Measurements from ENCODE around the gene UNC5A. TPM values are rescaled to one million over a fixed set of nuclear protein-coding genes. Genes with fewer than 3 reads are reported as not detected.
A peak's percentile ranks its signal among the peaks of the same experiment; 100 is the strongest.

UNC5A gene
- polyA plus RNA-seq, 1 of the 3 experiments (the other 2 are of a cell fraction): 0.46 TPM

- TF ChIP-seq CTCF (IDR thresholded peaks at IDR 0.05): no peak
- TF ChIP-seq USF2 (IDR thresholded peaks at IDR 0.05; ENCODE audit: borderline replicate concordance, low read depth, low read length): no peak
- TF ChIP-seq ELF1 (IDR thresholded peaks at IDR 0.05): no peak
- TF ChIP-seq RFX5 (IDR thresholded peaks at IDR 0.05; ENCODE audit: low read length): no peak
- TF ChIP-seq PBX3 (IDR thresholded peaks at IDR 0.05): no peak
Observed at GRCh38 chr5:176800024-176800423, 10.3 kb upstream of the UNC5A start (continued).

GRCh38 chr5:176802116-176802784 lies 8.1 kb upstream of the UNC5A start:
- CTCF ChIA-PET: interaction anchor here (0.7 to 2.1 kb wide), 13 partner anchors 11 to 157 kb away, joined by 3 to 14 read pairs (median 3); no protein-coding TSS in a partner anchor
- H3K4me3 ChIP-seq (ENCODE audit: low read depth in 2 of 2, low read length in 1 of 2): no peak overlapping the region
- no peaks in the 10 kb centered on the region for H3K79me2 ChIP-seq (ENCODE audit: insufficient read depth)
- H3F3A ChIP-seq (replicated peaks; ENCODE audit: insufficient read depth): no peaks in the 10 kb centered on the region
- H3K9ac ChIP-seq: no peak overlapping the region
- no peaks in the 10 kb centered on the region for H3K9me3 ChIP-seq
- H3K36me3 ChIP-seq (replicated peaks in 1 of 2; ENCODE audit: control insufficient read depth in 1 of 2, insufficient read depth in 2 of 2, low read length in 1 of 2): no peaks in the 10 kb centered on the region
- peaks cover 0 to 22% of the 10 kb centered on the region in 2 experiments; a peak in 1 of 4 replicates for H3K4me1 ChIP-seq (ENCODE audit: control insufficient read depth in 1 of 2, insufficient read depth in 2 of 2, low read depth in 1 of 2, low read length in 1 of 2)
- H3K27ac ChIP-seq (ENCODE audit: low read depth in 2 of 2, low read length in 1 of 2): peak overlapping the region in 1 of 2 experiments; percentile 85; a peak in 2 of 4 replicates
- no peaks in the 10 kb centered on the region for H3K9me2 ChIP-seq
- no peaks in the 10 kb centered on the region for H4K20me1 ChIP-seq (ENCODE audit: insufficient read depth)
- no peaks in the 10 kb centered on the region for H3K27me3 ChIP-seq (ENCODE audit: insufficient read depth)
- WGBS (ENCODE audit: low lambda C conversion rate): 57% methylated on average over 4 of the region's 8 CpGs
- no peak overlapping the region for H2AFZ ChIP-seq (ENCODE audit: low read depth)
- DNase-seq: no peak
- POLR2A ChIA-PET: interaction anchor here (0.5 to 1.3 kb wide), 11 partner anchors 9 to 150 kb away, joined by 3 to 7 read pairs (median 4); no protein-coding TSS in a partner anchor
- TF ChIP-seq RCOR1 (IDR thresholded peaks at IDR 0.05; ENCODE audit: low read length) (no peak), TEAD4 (IDR thresholded peaks at IDR 0.05; ENCODE audit: borderline replicate concordance, insufficient read depth) (no peak), GATA2 (CRISPR knock-in tag; IDR thresholded peaks at IDR 0.05) (no peak), IRF3 (IDR thresholded peaks at IDR 0.05; ENCODE audit: low read depth, low read length) (no peak), FOSL2 (IDR thresholded peaks at IDR 0.05; ENCODE audit: borderline replicate concordance, low read depth) (no peak), MAX (IDR thresholded peaks at IDR 0.05; ENCODE audit: low read depth) (no peak), RAD21 (IDR thresholded peaks at IDR 0.05; ENCODE audit: low read length) (no peak), RFX5 (IDR thresholded peaks at IDR 0.05; ENCODE audit: low read length) (no peak), ZBTB33 (IDR thresholded peaks at IDR 0.05; ENCODE audit: borderline replicate concordance, low read depth) (no peak)
- H3K4me2 ChIP-seq: no peak overlapping the region
